ENCODE measurements around the gene EXOSC6. TPM values are rescaled to one million over a fixed set of nuclear protein-coding genes. Genes with fewer than 3 reads are reported as not detected.
"Not testable (repeated sequence)": the region's sequence is repeated elsewhere in the genome, so short reads cannot be mapped to it uniquely, and the experiment has no call there.

EXOSC6 gene
- total RNA-seq, 1 donor from 2014 or later: 11.0 TPM

DNA sequence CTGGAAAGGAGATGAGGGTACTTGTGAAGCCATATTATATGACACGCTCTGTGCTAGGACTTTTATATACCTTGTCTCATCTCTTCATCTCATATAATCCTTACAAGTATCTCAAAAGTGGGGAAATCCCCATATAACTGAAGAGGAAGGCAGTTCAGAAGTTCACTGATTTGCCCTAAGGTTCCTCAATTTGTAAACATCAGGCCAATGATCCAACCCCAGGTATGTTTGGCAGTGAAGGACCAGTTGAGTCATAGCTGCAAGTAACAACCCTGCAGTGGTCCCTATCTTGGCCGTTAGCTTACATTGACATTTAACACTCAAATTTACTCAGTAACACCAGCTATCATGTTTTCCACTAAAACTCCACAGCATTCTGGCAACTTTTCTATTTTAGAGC lies 33.2 kb downstream of the EXOSC6 start:
- intact Hi-C loops (cut with DNase I); DNase-seq (ENCODE audit: missing footprints); ATAC-seq: not testable (repeated sequence)

DNA sequence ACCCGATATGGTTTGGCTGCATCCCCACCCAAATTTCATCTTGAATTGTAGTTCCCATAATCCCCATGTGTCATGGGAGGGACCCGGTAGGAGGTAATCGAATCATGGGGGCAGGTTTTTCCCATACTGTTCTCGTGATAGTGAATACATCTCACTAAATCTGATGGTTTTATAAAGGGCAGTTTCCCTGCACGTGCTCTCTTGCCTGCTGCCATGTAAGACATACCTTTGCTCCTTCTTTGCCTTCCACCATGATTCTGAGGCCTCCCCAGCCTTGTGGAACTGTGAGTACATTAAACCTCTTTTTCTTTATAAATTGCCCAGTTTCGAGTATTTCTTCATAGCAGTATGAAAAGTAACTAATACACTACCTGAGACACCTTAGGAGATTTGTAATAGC lies 45.4 kb downstream of the EXOSC6 start:
- DNase-seq (ENCODE audit: missing footprints); intact Hi-C loops (cut with DNase I): not testable (repeated sequence)

DNA sequence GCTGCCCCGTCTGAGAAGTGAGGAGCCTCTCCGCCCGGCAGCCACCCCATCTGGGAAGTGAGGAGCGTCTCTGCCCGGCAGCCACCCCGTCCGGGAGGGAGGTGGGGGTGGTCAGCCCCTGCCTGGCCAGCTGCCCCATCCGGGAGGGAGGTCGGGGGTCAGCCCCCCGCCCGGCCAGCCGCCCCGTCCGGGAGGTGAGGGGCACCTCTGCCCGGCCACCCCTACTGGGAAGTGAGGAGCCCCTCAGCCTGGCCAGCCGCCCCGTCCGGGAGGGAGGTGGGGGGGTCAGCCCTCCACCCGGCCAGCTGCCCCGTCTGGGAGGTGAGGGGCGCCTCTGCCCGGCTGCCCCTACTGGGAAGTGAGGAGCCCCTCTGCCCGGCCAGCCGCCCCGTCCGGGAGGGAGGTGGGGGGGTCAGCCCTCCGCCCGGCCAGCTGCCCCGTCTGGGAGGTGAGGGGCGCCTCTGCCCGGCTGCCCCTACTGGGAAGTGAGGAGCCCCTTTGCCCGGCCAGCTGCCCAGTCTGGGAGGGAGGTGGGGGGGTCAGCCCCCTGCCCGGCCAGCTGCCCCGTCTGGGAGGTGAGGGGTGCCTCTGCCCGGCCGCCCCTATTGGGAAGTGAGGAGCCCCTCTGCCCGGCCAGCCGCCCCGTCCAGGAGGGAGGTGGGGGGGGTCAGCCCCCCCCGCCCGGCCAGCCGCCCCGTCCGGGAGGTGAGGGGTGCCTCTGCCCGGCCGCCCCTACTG lies 46.9 kb downstream of the EXOSC6 start:
- ATAC-seq; intact Hi-C loops (cut with DNase I); DNase-seq (ENCODE audit: missing footprints): not testable (repeated sequence)

More for the DNA sequence above, 45.4 kb downstream of the EXOSC6 start:
- ATAC-seq: not testable (repeated sequence)

DNA sequence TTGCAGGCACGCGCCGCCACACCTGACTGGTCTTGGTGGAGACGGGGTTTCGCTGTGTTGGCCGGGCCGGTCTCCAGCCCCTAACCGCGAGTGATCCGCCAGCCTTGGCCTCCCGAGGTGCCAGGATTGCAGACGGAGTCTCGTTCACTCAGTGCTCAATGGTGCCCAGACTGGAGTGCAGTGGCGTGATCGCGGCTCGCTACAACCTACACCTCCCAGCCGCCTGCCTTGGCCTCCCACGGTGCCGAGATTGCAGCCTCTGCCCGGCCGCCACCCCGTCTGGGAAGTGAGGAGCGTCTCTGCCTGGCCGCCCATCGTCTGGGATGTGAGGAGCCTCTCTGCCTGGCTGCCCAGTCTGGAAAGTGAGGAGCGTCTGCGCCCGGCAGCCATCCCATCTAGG lies 47.7 kb downstream of the EXOSC6 start:
- intact Hi-C loops (cut with DNase I); DNase-seq (ENCODE audit: missing footprints); ATAC-seq: not testable (repeated sequence)

DNA sequence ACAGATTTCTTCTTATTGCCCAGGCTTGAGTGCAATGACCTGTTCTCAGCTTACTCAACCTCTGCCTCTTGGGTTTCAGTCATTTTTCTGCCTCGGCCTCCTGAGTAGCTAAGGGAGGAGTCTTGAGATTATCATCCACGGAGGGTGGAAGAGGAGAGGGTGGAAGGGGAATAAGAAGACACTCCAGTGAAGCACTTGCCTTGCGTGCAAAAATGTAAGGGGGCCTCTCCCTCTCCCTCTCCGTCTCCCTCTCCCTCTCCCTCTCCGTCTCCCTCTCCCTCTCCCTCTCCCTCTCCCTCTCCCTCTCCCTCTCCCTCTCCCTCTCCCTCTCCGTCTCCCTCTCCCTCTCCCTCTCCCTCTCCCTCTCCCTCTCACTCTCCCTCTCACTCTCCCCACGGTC lies 48.2 kb downstream of the EXOSC6 start:
- DNase-seq (ENCODE audit: missing footprints); intact Hi-C loops (cut with DNase I); ATAC-seq: not testable (repeated sequence)

DNA sequence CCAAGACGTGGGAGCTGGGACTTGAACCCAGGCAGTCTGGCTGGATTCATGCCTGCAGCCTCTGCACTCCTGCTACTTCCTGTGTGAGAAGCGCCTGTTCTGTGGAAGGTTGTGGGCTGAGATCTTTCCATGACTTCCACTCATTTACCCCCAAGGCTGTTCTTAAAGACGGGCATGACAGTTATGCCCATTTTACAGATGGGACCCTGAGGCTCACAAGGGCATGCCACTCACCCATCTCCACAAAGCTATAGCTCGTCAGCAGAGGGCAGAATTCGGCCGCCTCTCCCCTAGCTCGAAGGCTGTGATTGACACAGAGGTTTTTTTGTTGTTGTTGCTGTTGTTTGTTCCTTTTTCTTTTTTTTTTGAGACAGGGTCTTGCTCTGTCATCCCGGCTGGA lies 51.7 kb downstream of the EXOSC6 start:
- intact Hi-C loops (cut with DNase I): not testable (repeated sequence)

DNA sequence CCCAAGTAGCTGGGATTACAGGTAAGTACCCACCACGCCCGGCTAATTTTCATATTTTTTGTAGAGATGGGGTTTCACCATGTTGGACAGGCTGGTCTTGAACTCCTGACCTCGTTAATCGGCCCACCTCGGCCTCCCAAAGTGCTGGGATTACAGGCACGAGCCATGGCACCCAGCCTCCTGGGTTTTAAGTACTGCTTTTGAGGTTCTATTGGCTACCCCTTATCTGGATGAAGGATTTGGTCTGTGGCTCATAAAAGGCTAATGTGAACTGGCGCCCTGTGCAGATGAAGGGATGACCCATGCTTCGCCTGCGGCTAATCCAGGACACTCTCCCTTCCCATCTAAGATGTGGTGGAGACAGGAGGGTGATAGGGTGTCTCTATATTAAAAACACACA lies 52.6 kb downstream of the EXOSC6 start:
- DNase-seq (ENCODE audit: missing footprints); ATAC-seq; intact Hi-C loops (cut with DNase I): not testable (repeated sequence)

More for the DNA sequence above, 51.7 kb downstream of the EXOSC6 start:
- not testable (repeated sequence) for DNase-seq (ENCODE audit: missing footprints); ATAC-seq

DNA sequence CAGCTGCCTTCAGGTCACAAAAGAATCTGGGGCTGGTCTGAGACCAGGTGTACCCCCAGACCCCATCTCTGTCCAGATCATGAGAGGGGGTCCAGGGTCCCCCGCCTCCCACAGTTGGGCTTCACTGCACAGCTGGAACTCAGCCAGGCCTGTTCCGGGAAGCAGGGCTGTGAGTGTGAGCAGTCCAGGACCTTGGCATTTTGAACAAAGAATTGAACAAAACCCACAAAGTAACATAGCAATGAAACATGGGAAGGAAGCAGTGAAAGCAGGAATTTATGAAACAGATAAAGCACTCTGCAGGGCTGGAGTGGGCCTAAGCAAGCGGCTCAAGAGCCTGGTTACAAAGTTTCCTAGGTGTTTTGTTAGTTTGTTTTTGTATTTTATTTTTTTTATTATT lies 53.1 kb downstream of the EXOSC6 start:
- ATAC-seq; intact Hi-C loops (cut with DNase I); DNase-seq (ENCODE audit: missing footprints): not testable (repeated sequence)

DNA sequence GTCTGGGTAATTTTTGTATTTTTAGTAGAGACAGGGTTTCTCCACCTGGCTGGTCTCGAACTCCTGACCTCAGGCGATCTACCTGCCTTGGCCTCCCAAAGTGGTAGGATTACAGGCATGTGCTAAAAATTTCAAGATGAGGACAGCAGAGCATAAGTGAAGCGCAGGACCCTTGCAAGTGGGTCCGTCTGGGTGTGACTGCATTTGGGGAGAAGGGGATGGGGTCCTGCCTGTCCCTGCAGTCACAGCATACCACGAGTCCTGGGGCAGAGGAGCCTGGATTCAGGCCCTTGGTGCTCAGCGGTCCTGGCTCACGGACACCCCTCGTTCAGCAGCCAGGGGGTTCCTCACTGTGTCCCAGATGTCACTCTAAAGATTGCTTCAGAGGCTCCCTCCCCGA lies 53.5 kb downstream of the EXOSC6 start:
- ATAC-seq; intact Hi-C loops (cut with DNase I); DNase-seq (ENCODE audit: missing footprints): not testable (repeated sequence)

DNA sequence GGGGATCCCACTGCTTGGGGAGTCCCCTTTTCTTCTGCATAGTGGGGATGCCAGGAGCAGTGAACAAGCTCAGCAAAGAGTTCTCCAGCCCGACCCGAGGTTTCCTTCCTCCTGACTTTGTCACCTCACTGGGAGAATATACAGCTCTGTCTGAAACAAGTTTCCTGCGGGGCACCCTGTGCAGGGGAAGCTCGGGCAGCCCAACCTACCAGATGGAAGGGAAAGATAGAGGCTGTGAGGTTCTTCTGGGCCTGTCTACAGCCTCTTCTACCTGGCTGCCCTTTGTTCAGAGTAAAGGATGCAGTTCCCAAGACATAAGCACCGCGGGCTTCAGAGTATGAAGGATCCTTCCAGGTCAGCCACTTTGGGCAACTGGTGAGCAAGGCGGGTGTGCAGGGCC lies 54.1 kb downstream of the EXOSC6 start:
- intact Hi-C loops (cut with DNase I); ATAC-seq; DNase-seq (ENCODE audit: missing footprints): not testable (repeated sequence)

Other genes starting within 250 kb of the EXOSC6 start
- 17.2 TPM for gene PDPR, start 137.6 kb downstream of the EXOSC6 start, total RNA-seq
- not detected for gene CLEC18C, start 78.2 kb downstream of the EXOSC6 start, total RNA-seq
- 61.7 TPM for gene AARS1, start 37.6 kb upstream of the EXOSC6 start, total RNA-seq
- 14.1 TPM for gene DDX19B, start 47.2 kb upstream of the EXOSC6 start, total RNA-seq
- gene DDX19A, start 95.0 kb upstream of the EXOSC6 start, total RNA-seq: 23.3 TPM
- gene ST3GAL2, start 187.2 kb upstream of the EXOSC6 start, total RNA-seq: 25.6 TPM
- 7.5 TPM for gene FCSK, start 202.7 kb upstream of the EXOSC6 start, total RNA-seq